Adipocyte (in vitro differentiated cells): Measurements from ENCODE around the gene ADORA2A.
A peak's percentile ranks its signal among the peaks of the same experiment; 100 is the strongest.

Experiments
- DNase-seq: peaks from one replicate; pipeline ENCODE4 v3.0.0-alpha.2; 2015; ENCODE audit warnings: low read depth
- H3K27me3 ChIP-seq: replicated peaks from 2 replicates; pipeline ENCODE4 v1.7.0; 2013; ENCODE audit warnings: mild to moderate bottlenecking, low read length, moderate library complexity; ENCODE audit not compliant: control insufficient read depth, insufficient read depth
- H3K36me3 ChIP-seq: 2 replicates; pipeline ENCODE4 v1.7.0; 2013; ENCODE audit warnings: low read length, mild to moderate bottlenecking, moderate library complexity; ENCODE audit not compliant: control insufficient read depth, insufficient read depth, severe bottlenecking
- H3K4me1 ChIP-seq: 2 replicates; pipeline ENCODE4 v1.7.0; 2013; ENCODE audit warnings: mild to moderate bottlenecking, low read length, moderate library complexity; ENCODE audit not compliant: control insufficient read depth, insufficient read depth
- H3K4me3 ChIP-seq: 2 replicates; pipeline ENCODE4 v1.7.0; 2013; ENCODE audit warnings: mild to moderate bottlenecking, low read length, moderate library complexity
- H3K9ac ChIP-seq: 2 replicates; pipeline ENCODE4 v1.7.0; 2013; ENCODE audit warnings: mild to moderate bottlenecking, low read length, moderate library complexity
- H3K9me3 ChIP-seq: 2 replicates; pipeline ENCODE4 v1.7.0; 2013; ENCODE audit warnings: mild to moderate bottlenecking, low read length, moderate library complexity; ENCODE audit not compliant: control insufficient read depth

ADORA2A gene

GRCh38 chr22:24392218-24392931 is 35.0 kb upstream of the ADORA2A start:
- Histone ChIP-seq H3K9ac (no peak overlapping the region), H3K9me3 (no peaks in the 10 kb centered on the region), H3K4me3 (no peak overlapping the region), H3K4me1 (peaks cover 28% of the 10 kb centered on the region), H3K27me3 (no peaks in the 10 kb centered on the region), H3K36me3 (peaks cover 19% of the 10 kb centered on the region)
- DNase-seq, result no peak

GRCh38 chr22:24393012-24393559 is 34.3 kb upstream of the ADORA2A start:
- Histone ChIP-seq H3K9ac (no peak overlapping the region), H3K36me3 (peaks cover 19% of the 10 kb centered on the region), H3K27me3 (no peaks in the 10 kb centered on the region), H3K4me3 (no peak overlapping the region), H3K9me3 (no peaks in the 10 kb centered on the region), H3K4me1 (peaks cover 28% of the 10 kb centered on the region)
- DNase-seq, result no peak

GRCh38 chr22:24393848-24394247 is 33.6 kb upstream of the ADORA2A start:
- peaks cover 24% of the 10 kb centered on the region for H3K36me3 ChIP-seq
- no peak overlapping the region for H3K4me3 ChIP-seq
- no peak overlapping the region for H3K9ac ChIP-seq
- H3K4me1 ChIP-seq, result peaks cover 28% of the 10 kb centered on the region
- DNase-seq, result no peak
- no peaks in the 10 kb centered on the region for H3K9me3 ChIP-seq
- no peaks in the 10 kb centered on the region for H3K27me3 ChIP-seq

- no peaks in the 10 kb centered on the region for H3K9me3 ChIP-seq
- DNase-seq, result no peak
- no peak overlapping the region for H3K4me3 ChIP-seq
- H3K36me3 ChIP-seq, result peaks cover 26% of the 10 kb centered on the region
- H3K9ac ChIP-seq, result no peak overlapping the region
- H3K4me1 ChIP-seq, result peaks cover 28% of the 10 kb centered on the region
- H3K27me3 ChIP-seq, result no peaks in the 10 kb centered on the region
Measured at GRCh38 chr22:24394254-24394653, 33.1 kb upstream of the ADORA2A start.

- DNase-seq, result no peak
- Histone ChIP-seq H3K36me3 (peaks cover 26% of the 10 kb centered on the region), H3K27me3 (no peaks in the 10 kb centered on the region), H3K9ac (no peak overlapping the region), H3K9me3 (no peaks in the 10 kb centered on the region), H3K4me1 (peaks cover 31% of the 10 kb centered on the region), H3K4me3 (no peak overlapping the region)
Measured at GRCh38 chr22:24398409-24398808, 29.0 kb upstream of the ADORA2A start.

GRCh38 chr22:24400034-24400725 is 27.2 kb upstream of the ADORA2A start:
- no peak overlapping the region for H3K9ac ChIP-seq
- H3K36me3 ChIP-seq, result peaks cover 25% of the 10 kb centered on the region
- no peaks in the 10 kb centered on the region for H3K27me3 ChIP-seq
- peaks cover 34% of the 10 kb centered on the region for H3K4me1 ChIP-seq
- H3K9me3 ChIP-seq, result no peaks in the 10 kb centered on the region
- H3K4me3 ChIP-seq, result no peak overlapping the region
- no peak for DNase-seq

GRCh38 chr22:24400726-24401596 is 26.4 kb upstream of the ADORA2A start:
- peaks cover 24% of the 10 kb centered on the region for H3K36me3 ChIP-seq
- H3K4me1 ChIP-seq, result peaks cover 34% of the 10 kb centered on the region

GRCh38 chr22:24401931-24402367 is 25.4 kb upstream of the ADORA2A start:
- no peak for DNase-seq
- peaks cover 17% of the 10 kb centered on the region for H3K36me3 ChIP-seq
- no peaks in the 10 kb centered on the region for H3K27me3 ChIP-seq
- H3K9ac ChIP-seq, result no peak overlapping the region
- H3K4me3 ChIP-seq, result no peak overlapping the region
- no peaks in the 10 kb centered on the region for H3K9me3 ChIP-seq
- H3K4me1 ChIP-seq, result peaks cover 34% of the 10 kb centered on the region

More at GRCh38 chr22:24400726-24401596, 26.4 kb upstream of the ADORA2A start:
- H3K27me3 ChIP-seq, result no peaks in the 10 kb centered on the region
- peak overlapping the region; percentile 13 for H3K4me3 ChIP-seq
- H3K9me3 ChIP-seq, result no peaks in the 10 kb centered on the region
- DNase-seq, result no peak
- no peak overlapping the region for H3K9ac ChIP-seq

- peaks cover 34% of the 10 kb centered on the region for H3K4me1 ChIP-seq
- H3K4me3 ChIP-seq, result no peak overlapping the region
- DNase-seq, result peak; percentile 85
- peak overlapping the region; percentile 13 for H3K9ac ChIP-seq
- H3K27me3 ChIP-seq, result no peaks in the 10 kb centered on the region
- no peaks in the 10 kb centered on the region for H3K9me3 ChIP-seq
- H3K36me3 ChIP-seq, result peaks cover 13% of the 10 kb centered on the region
Measured at GRCh38 chr22:24402460-24403192, 24.8 kb upstream of the ADORA2A start.

- Histone ChIP-seq H3K4me3 (no peak overlapping the region), H3K9ac (no peak overlapping the region), H3K36me3 (peaks cover 16% of the 10 kb centered on the region), H3K27me3 (no peaks in the 10 kb centered on the region), H3K4me1 (peaks cover 34% of the 10 kb centered on the region), H3K9me3 (no peaks in the 10 kb centered on the region)
- DNase-seq, result no peak
Measured at GRCh38 chr22:24403346-24403745, 24.1 kb upstream of the ADORA2A start.
